T-helper 1 cell treated with Interleukin-12 subunit alpha and Interleukin-12 subunit beta and Interleukin-4 antibody, amounts not matched to agents 30 ng/mL and 1 ng/mL, for 36 hours (primary cell): Measurements from ENCODE around the gene PPM1E. TPM values are rescaled to one million over a fixed set of nuclear protein-coding genes. Genes with fewer than 3 reads are reported as not detected.
"Not testable (repeated sequence)": the region's sequence is repeated elsewhere in the genome, so short reads cannot be mapped to it uniquely, and the experiment has no call there.

ENCODE experiments used
- intact Hi-C: fragments of 100-400 bp; cut with micrococcal nuclease; formaldehyde crosslinking; loops from one replicate; pipeline ENCODE4 v1.15.1; 2024
- total RNA-seq: library from RNA; stranded (reverse); gene quantifications from 2 replicates; pipeline ENCODE4 v1.2.3, GENCODE V29; 2022

PPM1E gene
- total RNA-seq, 1 donor from 2014 or later = 0.02 TPM

- intact Hi-C loops = no loop called here
Observed at GRCh38 chr17:58840820-58841612, 85.4 kb downstream of the PPM1E start.

DNA sequence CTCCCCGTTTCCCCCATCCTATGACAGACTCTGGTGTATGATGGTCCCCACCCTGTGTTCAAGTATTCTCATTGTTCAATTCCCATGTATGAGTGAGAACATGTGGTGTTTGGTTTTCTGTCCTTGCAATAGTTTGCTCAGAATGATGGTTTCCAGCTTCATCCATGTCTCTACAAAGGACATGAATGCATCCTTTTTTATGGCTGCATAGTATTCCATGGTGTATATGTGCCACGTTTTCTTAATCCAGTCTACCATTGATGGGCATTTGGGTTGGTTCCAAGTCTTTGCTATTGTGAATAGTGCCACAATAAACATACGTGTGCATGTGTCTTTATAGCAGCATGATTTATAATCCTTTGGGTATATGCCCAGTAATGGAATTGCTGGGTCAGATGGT is 90.8 kb downstream of the PPM1E start:
- intact Hi-C loops = not testable (repeated sequence)

GRCh38 chr17:58850106-58850505 is 94.5 kb downstream of the PPM1E start:
- intact Hi-C loops = not testable (repeated sequence)

DNA sequence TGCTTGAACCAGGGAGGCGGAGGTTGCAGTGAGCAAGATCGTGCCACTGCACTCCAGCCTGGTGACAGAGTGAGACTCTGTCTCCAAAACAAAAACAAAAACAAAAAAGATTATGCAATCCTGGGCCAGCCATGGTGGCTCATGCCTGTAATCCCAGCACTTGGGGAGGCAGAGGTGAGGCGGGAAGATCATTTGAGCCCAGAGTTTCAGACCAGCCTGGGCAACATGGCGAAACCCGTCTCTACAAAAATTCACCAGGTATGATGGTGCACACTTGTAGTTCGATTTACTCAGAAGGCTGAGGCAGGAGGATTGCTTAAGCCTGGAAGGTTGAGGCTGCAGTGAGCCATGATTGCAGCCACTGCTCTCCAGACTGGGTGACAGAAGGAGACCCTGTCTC is 109.6 kb downstream of the PPM1E start:
- intact Hi-C loops = loop anchor here (2.0 kb wide), 1 partner anchor 40 kb away; no protein-coding TSS in a partner anchor

DNA sequence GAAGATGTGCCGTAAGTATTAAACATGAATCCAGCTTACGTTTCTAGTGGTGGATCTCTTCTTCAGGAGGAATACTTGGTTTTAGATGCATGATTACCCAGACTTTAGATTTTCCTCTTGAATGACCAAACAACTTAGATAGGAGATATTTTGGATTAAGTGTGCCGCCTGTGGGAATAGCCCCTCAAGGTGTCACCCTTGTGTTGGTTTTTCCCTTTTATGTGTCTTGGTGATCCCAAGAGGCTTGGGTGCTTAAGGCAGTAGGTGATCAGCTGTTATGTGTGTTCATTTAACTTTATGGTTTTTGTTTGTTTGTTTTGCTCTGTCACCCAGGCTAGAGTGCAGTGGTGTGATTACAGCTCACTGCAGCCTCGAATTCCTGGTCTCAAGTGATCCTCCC is 115.1 kb downstream of the PPM1E start:
- intact Hi-C loops = no loop called here

DNA sequence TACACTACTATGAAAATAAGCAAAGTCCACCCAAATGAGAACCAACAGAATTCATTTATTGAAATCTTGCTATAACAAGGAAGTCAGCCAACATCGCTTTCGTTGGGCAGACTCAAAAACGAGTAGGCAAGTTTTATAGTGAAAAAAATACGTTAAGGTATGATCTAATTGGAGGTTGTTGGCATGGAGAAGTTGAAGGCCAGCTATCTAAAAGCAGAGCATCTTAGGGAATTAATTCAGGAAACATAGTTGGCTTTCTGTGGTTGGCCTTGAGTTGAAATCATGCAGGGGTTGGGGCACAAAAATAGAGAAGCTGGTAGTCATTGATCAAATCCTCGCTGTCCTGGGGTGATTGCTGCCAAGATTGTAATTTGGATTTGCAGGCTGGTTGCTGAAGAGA is 118.3 kb downstream of the PPM1E start:
- intact Hi-C loops = no loop called here

- intact Hi-C loops = no loop called here
Observed at GRCh38 chr17:58875261-58875660, 119.6 kb downstream of the PPM1E start.

DNA sequence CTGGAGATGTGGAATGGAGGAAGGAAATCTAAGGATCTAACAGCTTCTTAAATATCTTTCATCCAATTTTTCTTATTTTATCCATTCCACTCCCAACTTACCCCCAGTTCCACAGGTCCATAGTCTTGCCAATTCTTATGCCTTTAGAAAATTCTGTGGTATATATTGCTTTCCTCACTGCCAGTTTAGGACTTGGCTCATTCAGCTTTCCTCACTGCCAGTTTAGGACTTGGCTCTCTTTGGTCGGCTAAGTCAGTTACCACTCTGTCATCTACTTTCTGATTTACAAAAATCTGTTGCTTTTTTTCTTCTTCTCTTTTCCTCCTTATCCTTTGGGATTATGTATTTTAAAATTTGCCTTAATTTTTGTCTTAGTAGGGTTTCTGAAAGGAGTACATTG is 128.5 kb downstream of the PPM1E start:
- intact Hi-C loops = no loop called here

DNA sequence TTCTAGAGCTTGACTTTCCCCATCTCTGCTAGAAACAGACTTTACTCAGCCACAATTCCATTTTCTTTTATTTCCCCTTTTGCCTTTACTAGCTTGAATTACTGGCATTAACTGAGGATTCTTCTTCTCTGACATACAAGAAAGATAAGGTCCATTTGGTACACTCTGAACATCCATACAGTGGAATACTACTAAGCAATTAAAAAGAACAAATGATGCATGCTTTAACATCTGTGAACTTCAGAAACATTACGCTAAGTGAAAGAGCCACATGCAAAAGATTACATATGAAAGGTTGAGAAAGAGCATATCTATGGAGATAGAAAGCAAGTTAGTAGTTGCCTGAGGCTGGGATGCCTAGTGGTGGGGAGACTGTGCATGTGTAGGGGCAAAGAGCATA is 130.9 kb downstream of the PPM1E start:
- intact Hi-C loops = no loop called here

DNA sequence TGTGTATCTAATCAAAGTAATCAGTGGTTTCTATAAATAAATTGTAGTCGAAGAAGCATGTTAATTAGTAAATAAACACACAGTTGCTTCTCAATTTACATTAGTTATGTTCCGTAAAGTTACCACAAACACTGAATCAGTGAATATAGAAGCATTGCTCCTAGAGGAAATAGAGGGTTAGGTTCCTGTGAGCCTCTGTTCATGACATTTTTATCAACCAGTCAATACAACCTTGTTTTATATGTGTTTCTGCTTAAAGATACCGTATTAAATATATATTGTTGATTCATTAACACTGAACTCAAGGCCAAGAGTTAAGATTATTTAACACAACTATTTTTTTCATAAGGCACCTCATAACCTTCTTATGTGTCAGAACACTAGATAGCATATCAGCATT is 134.3 kb downstream of the PPM1E start:
- intact Hi-C loops = no loop called here

- intact Hi-C loops = no loop called here
Observed at GRCh38 chr17:58899191-58899590, 143.5 kb downstream of the PPM1E start.

GRCh38 chr17:58902322-58902721 is 146.7 kb downstream of the PPM1E start:
- intact Hi-C loops = no loop called here

GRCh38 chr17:58911741-58912343 is 156.2 kb downstream of the PPM1E start:
- intact Hi-C loops = no loop called here

DNA sequence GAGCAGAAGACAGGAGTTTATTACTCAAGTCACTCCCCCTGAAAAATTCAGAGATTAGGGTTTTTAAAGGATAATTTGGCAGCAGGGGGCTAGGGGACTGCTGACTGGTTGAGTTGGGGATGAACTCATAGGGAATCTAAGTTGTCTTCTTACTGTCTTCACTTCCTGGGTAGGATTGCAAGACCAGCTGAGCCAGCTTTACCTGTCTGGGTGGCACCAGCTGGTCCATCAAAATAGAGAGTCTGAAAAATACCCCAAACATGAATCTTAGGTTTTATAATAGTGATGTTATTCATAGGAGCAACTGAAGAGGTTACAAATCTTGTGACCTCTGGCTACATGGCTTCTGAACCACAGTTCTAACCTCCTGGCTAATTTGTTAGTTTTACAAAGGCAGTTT is 157.9 kb downstream of the PPM1E start:
- intact Hi-C loops = no loop called here

GRCh38 chr17:58913971-58914769 is 158.5 kb downstream of the PPM1E start:
- intact Hi-C loops = no loop called here

- intact Hi-C loops = no loop called here
Observed at GRCh38 chr17:58917228-58917627, 161.6 kb downstream of the PPM1E start.

- intact Hi-C loops = no loop called here
Observed at GRCh38 chr17:58918072-58918471, 162.4 kb downstream of the PPM1E start.

DNA sequence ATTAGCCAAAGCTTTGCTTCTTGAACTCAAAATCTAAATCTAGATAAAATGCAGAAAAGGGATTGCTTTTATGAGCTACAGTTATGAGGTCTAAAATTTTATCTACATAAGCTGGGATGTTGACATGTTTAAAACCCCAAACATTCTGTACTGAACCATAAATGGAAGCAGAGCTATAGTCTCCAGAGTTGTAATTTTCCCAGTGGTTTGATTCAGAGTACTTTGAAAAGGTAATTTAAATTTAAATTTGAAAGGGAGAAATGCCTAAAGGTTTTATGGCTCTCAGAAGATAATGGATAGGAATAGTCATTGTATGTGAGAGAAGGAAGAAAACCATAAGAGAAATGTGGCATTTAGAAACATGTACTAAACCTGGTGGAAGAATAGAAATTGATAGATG is 163.2 kb downstream of the PPM1E start:
- intact Hi-C loops = no loop called here

DNA sequence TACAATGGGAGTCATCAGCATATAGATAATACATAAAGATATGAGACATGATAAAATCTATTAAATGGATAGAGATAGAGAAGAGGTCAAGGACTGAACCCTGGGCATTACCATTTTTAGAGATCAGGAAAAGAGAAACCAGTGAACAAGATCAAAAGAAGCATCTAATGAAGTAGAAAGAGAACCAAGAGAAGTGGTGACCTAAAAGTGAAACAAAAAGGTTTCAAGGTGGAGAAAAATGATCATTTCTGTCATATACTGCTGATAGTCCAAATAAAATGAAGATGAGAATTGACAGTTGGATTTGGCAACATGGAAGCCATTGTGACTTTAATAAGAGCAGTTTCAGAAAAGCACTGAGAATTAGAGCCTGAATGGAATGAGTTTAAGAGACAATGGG is 165.1 kb downstream of the PPM1E start:
- intact Hi-C loops = no loop called here

GRCh38 chr17:58932956-58933355 is 177.3 kb downstream of the PPM1E start:
- intact Hi-C loops = no loop called here

DNA sequence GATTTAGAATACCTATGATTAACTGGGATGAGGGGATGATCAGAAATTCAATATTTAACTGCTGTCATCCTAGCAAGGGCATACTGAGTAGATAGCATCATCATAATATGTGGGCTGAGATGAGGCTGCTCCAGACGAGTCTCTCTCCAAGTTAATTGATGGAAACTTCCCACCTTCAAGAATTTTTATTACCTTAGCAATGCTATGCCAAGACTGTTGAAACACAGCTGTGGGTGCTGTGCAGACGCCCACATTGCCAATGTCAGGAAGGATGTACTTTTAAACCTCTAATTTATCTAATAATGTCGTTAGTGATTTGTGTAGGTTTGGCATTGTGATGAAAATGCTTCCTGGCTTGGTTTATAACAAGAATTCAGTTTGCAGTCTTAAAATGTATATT is 180.6 kb downstream of the PPM1E start:
- intact Hi-C loops = no loop called here

GRCh38 chr17:58944166-58944565 is 188.5 kb downstream of the PPM1E start:
- intact Hi-C loops = no loop called here
